ENCODE measurements around the gene GUCA2B. TPM values are rescaled to one million over a fixed set of nuclear protein-coding genes. Genes with fewer than 3 reads are reported as not detected.

The GUCA2B gene
- total RNA-seq, 4 donors from 2014 or later, result not detected

GRCh38 chr1:42165511-42166210 is 12.5 kb downstream of the GUCA2B start:
- Histone ChIP-seq H3K4me3 (no peak overlapping the region), H3K27ac (no peak overlapping the region), H3K4me1 (peaks cover 27% of the 10 kb centered on the region), H3K36me3 (no peaks in the 10 kb centered on the region), H3K9me3 (no peaks in the 10 kb centered on the region), H3K27me3 (no peaks in the 10 kb centered on the region)
- 27% methylated on average over 8 of the region's 12 CpGs for WGBS
- no peak for TF ChIP-seq EP300 (IDR thresholded peaks at IDR 0.05)
- no peak for TF ChIP-seq POLR2A (IDR thresholded peaks at IDR 0.05)
- no peak for DNase-seq (ENCODE audit: low spot score in 2 of 2)

GRCh38 chr1:42167611-42168390 is 14.6 kb downstream of the GUCA2B start:
- Histone ChIP-seq H3K27me3 (no peaks in the 10 kb centered on the region), H3K4me3 (no peak overlapping the region), H3K4me1 (peaks cover 49% of the 10 kb centered on the region), H3K27ac (no peak overlapping the region), H3K9me3 (no peaks in the 10 kb centered on the region), H3K36me3 (no peaks in the 10 kb centered on the region)
- no peak for DNase-seq (ENCODE audit: low spot score in 2 of 2)
- 85% methylated on average over 21 of the region's 21 CpGs for WGBS
- no peak for TF ChIP-seq CTCF (IDR thresholded peaks at IDR 0.05)
- no peak for TF ChIP-seq EP300 (IDR thresholded peaks at IDR 0.05)
- no peak for TF ChIP-seq POLR2A (IDR thresholded peaks at IDR 0.05)
- TF ChIP-seq POLR2AphosphoS5 (IDR thresholded peaks at IDR 0.05), result no peak

- Histone ChIP-seq H3K36me3 (no peaks in the 10 kb centered on the region), H3K4me1 (peaks cover 54% of the 10 kb centered on the region), H3K9me3 (no peaks in the 10 kb centered on the region), H3K4me3 (no peak overlapping the region), H3K27ac (no peak overlapping the region), H3K27me3 (no peaks in the 10 kb centered on the region)
- no peak for TF ChIP-seq POLR2AphosphoS5 (IDR thresholded peaks at IDR 0.05)
- TF ChIP-seq POLR2A (IDR thresholded peaks at IDR 0.05), result no peak
- TF ChIP-seq CTCF (IDR thresholded peaks at IDR 0.05), result no peak
- TF ChIP-seq EP300 (IDR thresholded peaks at IDR 0.05), result no peak
- WGBS, result 83% methylated on average over 1 of the region's 1 CpG
- no peak for DNase-seq (ENCODE audit: low spot score in 2 of 2)
Observed at GRCh38 chr1:42168391-42168670, 15.1 kb downstream of the GUCA2B start.

GRCh38 chr1:42168763-42169162 is 15.6 kb downstream of the GUCA2B start:
- H3K36me3 ChIP-seq, result no peaks in the 10 kb centered on the region
- TF ChIP-seq CTCF (IDR thresholded peaks at IDR 0.05) (no peak), EP300 (IDR thresholded peaks at IDR 0.05) (no peak), POLR2AphosphoS5 (IDR thresholded peaks at IDR 0.05) (no peak), POLR2A (IDR thresholded peaks at IDR 0.05) (no peak)
- no peaks in the 10 kb centered on the region for H3K9me3 ChIP-seq
- no peaks in the 10 kb centered on the region for H3K27me3 ChIP-seq
- H3K4me1 ChIP-seq, result peaks cover 58% of the 10 kb centered on the region
- WGBS, result 95% methylated on average over 3 of the region's 3 CpGs
- H3K27ac ChIP-seq, result no peak overlapping the region
- no peak for DNase-seq (ENCODE audit: low spot score in 2 of 2)
- H3K4me3 ChIP-seq, result no peak overlapping the region

- Histone ChIP-seq H3K9me3 (no peaks in the 10 kb centered on the region), H3K4me1 (peaks cover 64% of the 10 kb centered on the region), H3K27ac (no peak overlapping the region), H3K4me3 (no peak overlapping the region), H3K27me3 (no peaks in the 10 kb centered on the region), H3K36me3 (no peaks in the 10 kb centered on the region)
- 62% methylated on average over 11 of the region's 17 CpGs for WGBS
- TF ChIP-seq CTCF (IDR thresholded peaks at IDR 0.05) (no peak), POLR2A (IDR thresholded peaks at IDR 0.05) (no peak), POLR2AphosphoS5 (IDR thresholded peaks at IDR 0.05) (no peak), EP300 (IDR thresholded peaks at IDR 0.05) (no peak)
- DNase-seq (ENCODE audit: low spot score in 2 of 2), result no peak
Observed at GRCh38 chr1:42170779-42171621, 17.8 kb downstream of the GUCA2B start.

All from suprapubic skin (tissue), 4 donors.